ENCODE results near the gene RNF166.

GRCh38 chr16:88736496-88736895 is 30.3 kb upstream of the RNF166 start:
- TF ChIP-seq EZH2 (IDR thresholded peaks at IDR 0.05; ENCODE audit: low read length, missing control alignments) (no peak), CTCF (conservative IDR thresholded peaks at IDR 0.05 in 1 of 2, IDR thresholded peaks at IDR 0.05 in 1 of 2; ENCODE audit: low read depth in 1 of 2, low read length in 2 of 2) (no peak)
